Transverse colon (tissue), 4 donors: ENCODE results near the gene CDYL.

Source experiments
- CTCF ChIP-seq, 5 experiments: fragments of 200-600 bp in 3 of 5; fragments of 450-650 bp in 2 of 5; sonication (generic) in 3 of 5; IDR thresholded peaks; 1 replicate in 2 of 5; 2 replicates in 3 of 5; pipeline ENCODE4 v1.5.1; 2016 to 2017; ENCODE audit warnings: antibody characterized with exemption in 5 of 5, inconsistent platforms in 3 of 5, mild to moderate bottlenecking in 2 of 5, moderate library complexity in 1 of 5
- EP300 ChIP-seq: sonication (generic); formaldehyde crosslinking; IDR thresholded peaks from one replicate; pipeline ENCODE4 v1.6.1; 2017; ENCODE audit warnings: antibody characterized with exemption, low read depth
- POLR2A ChIP-seq: fragments of 450-650 bp; IDR thresholded peaks from one replicate; pipeline ENCODE4 v1.6.1; 2016; ENCODE audit warnings: antibody characterized with exemption, mild to moderate bottlenecking, moderate library complexity
- POLR2AphosphoS5 ChIP-seq, 3 donors: sonication (generic); formaldehyde crosslinking; IDR thresholded peaks; one replicate each; pipeline ENCODE4 v1.6.1; 2016; ENCODE audit warnings: antibody characterized with exemption in 3 of 3

- TF ChIP-seq CTCF (IDR thresholded peaks at IDR 0.05) (no peak), POLR2AphosphoS5 (IDR thresholded peaks at IDR 0.05) (no peak), POLR2A (no peak), EP300 (no peak)
Observed at GRCh38 chr6:4894049-4894448, 117.8 kb downstream of the CDYL start.
